Neuronal stem cell (in vitro differentiated cells): Measurements from ENCODE around the gene RAE1.

Source experiments
- DNase-seq: peaks from one replicate; pipeline ENCODE4 v3.0.0-alpha.2; 2013; ENCODE audit warnings: low spot score
- H2AFZ ChIP-seq: one replicate; pipeline ENCODE4 v1.6.1; 2013; ENCODE audit warnings: mild to moderate bottlenecking, low read length, inconsistent platforms
- H2AK5ac ChIP-seq: 2 replicates; pipeline ENCODE4 v1.6.1; 2013; ENCODE audit warnings: low read depth, mild to moderate bottlenecking, inconsistent platforms, low read length, moderate library complexity, mixed read lengths
- H2BK120ac ChIP-seq: 2 replicates; pipeline ENCODE4 v1.6.1; 2013; ENCODE audit warnings: low read depth, mild to moderate bottlenecking, inconsistent platforms, low read length, moderate library complexity, mixed read lengths
- H2BK12ac ChIP-seq: one replicate; pipeline ENCODE4 v1.6.1; 2013; ENCODE audit warnings: low read length, inconsistent platforms
- H2BK15ac ChIP-seq: 2 replicates; pipeline ENCODE4 v1.6.1; 2013; ENCODE audit warnings: mild to moderate bottlenecking, low read length, inconsistent platforms, mixed read lengths
- H2BK5ac ChIP-seq: one replicate; pipeline ENCODE4 v1.6.1; 2013; ENCODE audit warnings: inconsistent platforms, mild to moderate bottlenecking, low read length, moderate library complexity
- H3K14ac ChIP-seq: one replicate; pipeline ENCODE4 v1.6.1; 2013; ENCODE audit warnings: low read length, inconsistent platforms
- H3K18ac ChIP-seq: 2 replicates; pipeline ENCODE4 v1.6.1; 2013; ENCODE audit warnings: low read length, inconsistent platforms
- H3K23ac ChIP-seq: 2 replicates; pipeline ENCODE4 v1.6.1; 2013; ENCODE audit warnings: low read depth, mild to moderate bottlenecking, mixed read lengths, low read length, inconsistent platforms; ENCODE audit not compliant: poor library complexity
- H3K27ac ChIP-seq: replicated peaks from 3 replicates; pipeline ENCODE4 v1.5.1; 2013; ENCODE audit warnings: low read length, inconsistent platforms
- H3K27me3 ChIP-seq, 3 experiments: 2 replicates each; pipeline ENCODE4 v1.6.1; 2013; ENCODE audit warnings: low read length in 3 of 3, mild to moderate bottlenecking in 2 of 3, inconsistent platforms in 1 of 3, low read depth in 1 of 3, mixed read lengths in 1 of 3, moderate library complexity in 1 of 3; ENCODE audit not compliant: control insufficient read depth in 3 of 3, insufficient read depth in 3 of 3
- H3K36me3 ChIP-seq, 2 donors: replicated peaks in 1 of 2; 2 replicates each; pipeline ENCODE4 v1.6.1; 2013; ENCODE audit warnings: low read length in 2 of 2; ENCODE audit not compliant: control insufficient read depth in 2 of 2, insufficient read depth in 2 of 2
- H3K4ac ChIP-seq: 2 replicates; pipeline ENCODE4 v1.6.1; 2013; ENCODE audit warnings: inconsistent platforms, mild to moderate bottlenecking, low read length, moderate library complexity
- H3K4me1 ChIP-seq, 2 donors: 1 replicate in 1 of 2; 2 replicates in 1 of 2; pipeline ENCODE4 v1.6.1; 2013; ENCODE audit warnings: low read length in 2 of 2, low read depth in 1 of 2; ENCODE audit not compliant: control insufficient read depth in 2 of 2, insufficient read depth in 1 of 2
- H3K4me2 ChIP-seq: one replicate; pipeline ENCODE4 v1.6.1; 2013; ENCODE audit warnings: mild to moderate bottlenecking, low read length, inconsistent platforms; ENCODE audit not compliant: insufficient read depth, poor library complexity, severe bottlenecking
- H3K4me3 ChIP-seq, 2 donors: 2 replicates each; pipeline ENCODE4 v1.5.1; 2013; ENCODE audit warnings: low read length in 2 of 2, mild to moderate bottlenecking in 2 of 2, inconsistent platforms in 1 of 2, moderate library complexity in 1 of 2
- H3K79me1 ChIP-seq: one replicate; pipeline ENCODE4 v1.6.1; 2013; ENCODE audit warnings: low read depth, mild to moderate bottlenecking, inconsistent platforms, low read length, moderate library complexity
- H3K9ac ChIP-seq: one replicate; pipeline ENCODE4 v1.6.1; 2013; ENCODE audit warnings: mild to moderate bottlenecking, low read depth, low read length, inconsistent platforms; ENCODE audit not compliant: poor library complexity
- H3K9me3 ChIP-seq, 2 donors: replicated peaks in 1 of 2; 2 replicates each; pipeline versions ENCODE3 to v1.6.1; 2013; ENCODE audit warnings: low read length in 2 of 2, mild to moderate bottlenecking in 2 of 2, inconsistent platforms in 1 of 2, low read depth in 1 of 2, mixed read lengths in 1 of 2, moderate library complexity in 1 of 2; ENCODE audit not compliant: control insufficient read depth in 2 of 2, insufficient read depth in 1 of 2
- H4K8ac ChIP-seq: one replicate; pipeline ENCODE4 v1.6.1; 2013; ENCODE audit warnings: low read depth, mild to moderate bottlenecking, inconsistent platforms, low read length, moderate library complexity
- H4K91ac ChIP-seq: one replicate; pipeline ENCODE4 v1.6.1; 2013; ENCODE audit warnings: low read length, low read depth, mild to moderate bottlenecking, inconsistent platforms; ENCODE audit not compliant: poor library complexity
- WGBS, 2 donors: extraction: QIAGEN DNeasy Blood & Tissue Kit; methylation state at CpG; one replicate each; pipeline ENCODE4 v1.1.7; 2013; ENCODE audit warnings: missing lambda C conversion rate in 2 of 2, mixed read lengths in 1 of 2; ENCODE audit not compliant: insufficient read length in 2 of 2, insufficient replicate concordance in 1 of 2; ENCODE audit errors: extremely low coverage in 2 of 2; 5-methylcytosine and 5-hydroxymethylcytosine counted together

RAE1 gene

DNA sequence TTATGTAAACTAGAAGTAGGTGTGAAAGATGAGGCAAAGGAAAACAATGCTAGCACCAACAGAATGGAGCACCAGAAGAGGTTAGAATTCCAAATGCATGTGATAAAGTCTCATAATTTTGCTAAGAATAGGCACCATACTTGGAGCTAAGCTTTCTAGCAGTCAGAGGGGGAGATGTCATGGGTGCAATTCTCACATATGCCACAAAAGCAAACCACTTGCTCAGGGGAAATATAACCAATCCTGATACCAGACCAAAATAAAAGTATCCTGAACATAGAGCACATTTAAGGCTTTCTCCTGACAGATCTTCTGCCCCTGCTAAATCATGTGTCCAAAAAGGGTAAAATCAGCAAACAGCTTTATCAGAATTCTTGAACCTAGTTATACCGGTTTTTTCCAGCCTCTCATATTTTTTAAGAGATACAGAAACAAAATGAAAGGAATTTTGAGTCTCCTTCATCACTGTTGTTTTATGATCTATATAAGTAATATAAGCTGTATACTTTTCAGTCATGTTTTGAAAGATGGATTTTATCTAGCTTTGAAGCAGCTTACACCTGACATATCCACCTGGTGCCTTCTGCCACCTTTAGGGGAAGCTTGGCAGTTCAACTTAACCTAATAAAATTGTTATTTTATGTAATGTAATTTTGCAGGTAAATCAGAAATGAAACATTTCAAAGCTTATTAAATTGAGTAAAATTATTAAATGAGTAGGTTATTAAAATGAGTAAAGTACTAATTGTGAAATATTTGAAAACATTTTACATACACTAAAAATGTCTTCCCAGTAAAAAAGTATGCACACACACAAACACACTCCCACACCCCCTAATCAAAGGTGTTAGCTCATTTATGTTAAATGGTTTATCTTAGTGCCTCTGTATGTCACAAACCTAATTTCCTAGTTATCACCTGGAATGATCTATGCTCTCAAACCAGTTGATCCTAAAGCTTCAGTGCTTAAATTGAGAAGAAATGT, 18.7 kb upstream of the RAE1 start:
- H4K91ac ChIP-seq, result no peak overlapping the region
- no peak overlapping the region for H3K4me3 ChIP-seq
- peaks cover 0 to 5% (median 3%) of the 10 kb centered on the region in 3 experiments for H3K27me3 ChIP-seq
- no peak overlapping the region for H3K4me2 ChIP-seq
- no peak overlapping the region for H3K9ac ChIP-seq
- no peak overlapping the region for H3K23ac ChIP-seq
- DNase-seq, result no peak
- WGBS, 2 donors, result no CpG with 5 or more reads among the region's 1 CpG
- no peaks in the 10 kb centered on the region for H3K79me1 ChIP-seq
- H2BK15ac ChIP-seq, result no peak overlapping the region
- H2BK5ac ChIP-seq, result no peak overlapping the region
- H3K4me1 ChIP-seq, result no peaks in the 10 kb centered on the region
- H4K8ac ChIP-seq, result no peak overlapping the region
- no peak overlapping the region for H2BK12ac ChIP-seq
- no peaks in the 10 kb centered on the region for H3K9me3 ChIP-seq
- H2AK5ac ChIP-seq, result no peak overlapping the region
- no peak overlapping the region for H3K27ac ChIP-seq
- H3K4ac ChIP-seq, result no peak overlapping the region
- no peak overlapping the region for H2BK120ac ChIP-seq
- no peaks in the 10 kb centered on the region for H3K36me3 ChIP-seq
- H2AFZ ChIP-seq, result no peak overlapping the region
- H3K18ac ChIP-seq, result no peak overlapping the region
- H3K14ac ChIP-seq, result no peak overlapping the region

DNA sequence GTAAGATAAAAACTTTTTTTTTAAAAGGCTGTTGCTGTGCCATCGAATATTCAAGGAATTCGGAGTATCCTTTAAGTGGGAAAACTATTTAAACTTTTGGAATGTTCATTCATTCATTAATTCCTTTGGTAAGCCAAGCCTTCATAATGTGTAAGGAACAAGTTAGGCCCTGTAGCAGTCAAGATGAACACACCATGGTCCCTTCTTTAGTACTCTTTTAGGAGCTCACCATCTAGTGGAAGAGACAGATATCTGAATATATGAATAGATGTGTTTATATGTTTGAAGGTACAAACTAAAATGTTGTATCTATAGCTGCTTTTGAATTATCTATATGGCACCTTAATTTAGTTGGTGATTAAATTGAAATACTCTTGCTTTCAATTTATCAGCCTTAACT, 15.7 kb upstream of the RAE1 start:
- Histone ChIP-seq H4K8ac (no peak overlapping the region), H3K9me3 (no peaks in the 10 kb centered on the region), H3K23ac (no peak overlapping the region), H2BK120ac (no peak overlapping the region), H3K14ac (no peak overlapping the region), H3K4ac (no peak overlapping the region), H4K91ac (no peak overlapping the region), H3K36me3 (no peaks in the 10 kb centered on the region), H2BK5ac (no peak overlapping the region), H3K9ac (no peak overlapping the region), H2AK5ac (no peak overlapping the region), H2BK15ac (no peak overlapping the region), H3K27ac (no peak overlapping the region), H3K18ac (no peak overlapping the region), H2AFZ (no peak overlapping the region), H3K4me2 (no peak overlapping the region), H3K79me1 (no peaks in the 10 kb centered on the region), H3K4me3 (no peak overlapping the region), H3K4me1 (no peaks in the 10 kb centered on the region), H2BK12ac (no peak overlapping the region), H3K27me3 (peaks cover 0 to 5% (median 0%) of the 10 kb centered on the region in 3 experiments)
- no peak for DNase-seq
- WGBS, 2 donors, result no CpG with 5 or more reads among the region's 2 CpGs

DNA sequence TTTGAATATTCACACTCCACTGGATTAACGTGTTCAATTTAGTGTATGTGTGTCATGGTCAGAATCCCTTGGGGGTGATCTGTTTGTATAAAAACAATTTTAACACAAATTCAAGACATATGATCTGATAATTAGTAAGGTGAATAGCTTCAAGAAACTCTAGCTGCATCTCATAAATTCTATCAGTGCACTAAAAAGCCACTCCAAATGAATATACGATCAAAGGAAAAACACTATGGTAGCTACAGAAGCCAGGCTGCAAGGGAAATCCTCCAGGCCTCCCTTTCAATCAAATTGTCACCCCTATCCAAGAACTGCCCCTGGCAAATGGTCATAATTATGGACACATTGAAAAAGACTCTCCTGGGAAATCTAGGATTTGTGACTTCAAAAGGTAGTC, 9.4 kb upstream of the RAE1 start:
- WGBS, 2 donors, result no CpG with 5 or more reads among the region's 2 CpGs

DNA sequence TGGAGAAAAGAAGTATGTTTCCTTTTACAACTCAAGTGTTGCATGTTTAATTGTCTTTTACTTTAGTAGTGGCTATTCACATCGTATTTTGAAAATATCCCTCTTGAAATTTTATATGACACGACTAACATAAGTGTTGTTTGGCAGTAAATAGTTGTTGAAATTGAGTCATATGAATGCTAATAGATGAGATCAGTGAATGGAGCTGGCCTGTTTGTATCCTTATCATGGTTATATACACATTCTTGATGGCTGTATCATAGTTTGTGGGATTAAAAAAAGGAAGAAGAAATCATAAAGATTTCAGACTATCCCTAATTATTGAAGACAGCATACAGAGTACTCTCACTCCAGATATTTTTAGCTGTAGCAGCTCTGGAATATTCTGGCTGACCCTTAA, 8.2 kb upstream of the RAE1 start:
- H2BK5ac ChIP-seq, result no peak overlapping the region

More for the DNA sequence above, 9.4 kb upstream of the RAE1 start:
- H3K36me3 ChIP-seq, result no peaks in the 10 kb centered on the region
- no peak overlapping the region for H3K23ac ChIP-seq
- no peak overlapping the region for H3K14ac ChIP-seq
- H3K4ac ChIP-seq, result no peak overlapping the region
- H3K9ac ChIP-seq, result no peak overlapping the region
- H2BK12ac ChIP-seq, result no peak overlapping the region
- no peaks in the 10 kb centered on the region for H3K79me1 ChIP-seq
- H3K4me3 ChIP-seq, result no peak overlapping the region
- H2BK5ac ChIP-seq, result no peak overlapping the region
- H3K27ac ChIP-seq, result no peak overlapping the region
- H4K8ac ChIP-seq, result no peak overlapping the region
- H2AK5ac ChIP-seq, result no peak overlapping the region
- H3K4me2 ChIP-seq, result no peak overlapping the region
- H3K9me3 ChIP-seq, result no peaks in the 10 kb centered on the region
- H3K18ac ChIP-seq, result no peak overlapping the region
- H4K91ac ChIP-seq, result no peak overlapping the region
- H2BK120ac ChIP-seq, result no peak overlapping the region
- H3K27me3 ChIP-seq, result peaks cover 0 to 12% (median 0%) of the 10 kb centered on the region in 3 experiments
- no peak for DNase-seq
- no peak overlapping the region for H2BK15ac ChIP-seq
- no peak overlapping the region for H2AFZ ChIP-seq
- H3K4me1 ChIP-seq, result no peaks in the 10 kb centered on the region

More for the DNA sequence above, 8.2 kb upstream of the RAE1 start:
- no peak overlapping the region for H2BK15ac ChIP-seq
- H3K4me1 ChIP-seq, result no peaks in the 10 kb centered on the region
- H3K27me3 ChIP-seq, result peaks cover 0 to 9% (median 0%) of the 10 kb centered on the region in 3 experiments
- no peak overlapping the region for H3K27ac ChIP-seq
- no peak overlapping the region for H3K4me3 ChIP-seq
- H2BK12ac ChIP-seq, result no peak overlapping the region
- H3K9ac ChIP-seq, result no peak overlapping the region
- no peak overlapping the region for H2AFZ ChIP-seq
- H3K23ac ChIP-seq, result no peak overlapping the region
- H3K36me3 ChIP-seq, result no peaks in the 10 kb centered on the region
- no peaks in the 10 kb centered on the region for H3K9me3 ChIP-seq
- no peak overlapping the region for H3K4ac ChIP-seq
- no peak for DNase-seq
- H3K14ac ChIP-seq, result no peak overlapping the region
- no peak overlapping the region for H2AK5ac ChIP-seq
- H4K8ac ChIP-seq, result no peak overlapping the region
- no peaks in the 10 kb centered on the region for H3K79me1 ChIP-seq
- H3K18ac ChIP-seq, result no peak overlapping the region
- H2BK120ac ChIP-seq, result no peak overlapping the region
- H4K91ac ChIP-seq, result no peak overlapping the region
- no peak overlapping the region for H3K4me2 ChIP-seq
- WGBS, 2 donors, result no CpG with 5 or more reads among the region's 2 CpGs
